HL-60/S4 treated with retinoic acid at 250 ng/mL for 4 days and 3 days (cell line): ENCODE results near the gene IFNGR1.

Experiments used
- in situ Hi-C: fragments of 300-500 bp; cut with MboI; formaldehyde crosslinking; loops from 2 replicates; pipeline ENCODE4 v1.7.0; 2022; ENCODE audit warnings: low sequenced_read_pairs

IFNGR1 gene

DNA sequence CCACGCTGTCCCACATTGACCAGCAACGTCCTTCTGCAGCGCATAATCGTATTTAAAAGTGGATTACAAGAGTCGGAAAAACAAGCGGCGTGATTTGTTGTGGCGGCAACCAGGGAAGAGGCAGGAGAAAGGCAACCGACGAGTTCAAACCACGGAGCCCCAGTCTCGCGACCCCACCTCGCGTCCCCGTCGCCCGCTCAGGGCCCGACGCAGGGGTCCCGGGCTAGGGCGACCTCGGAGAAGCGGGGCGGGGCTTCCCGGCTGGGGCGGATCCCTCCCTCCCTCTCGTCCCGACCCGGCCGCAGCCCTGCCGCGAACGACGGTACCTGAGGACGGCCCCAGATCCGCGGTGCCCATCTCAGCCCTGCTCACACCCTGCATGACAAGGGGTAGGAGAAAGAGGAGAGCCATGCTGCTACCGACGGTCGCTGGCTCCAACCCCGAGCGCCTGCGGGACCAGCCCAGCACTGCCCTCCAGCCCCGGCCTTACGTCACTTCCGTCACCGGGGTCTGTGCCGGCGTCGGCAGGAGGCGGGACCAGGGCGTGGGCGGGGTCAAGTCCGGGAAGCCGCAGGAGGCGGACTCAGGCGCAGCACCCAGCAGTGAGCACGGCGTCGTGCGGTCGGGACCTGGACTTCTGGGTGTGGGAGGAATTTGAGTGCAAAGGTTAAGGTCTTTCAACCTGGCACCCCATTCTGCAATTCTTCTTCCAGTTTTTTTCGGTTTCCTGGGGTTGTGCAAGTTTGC is at the start of gene IFNGR1:
TSS of gene IFNGR1 (minus strand) at position 469 of the 747 bp plus-strand sequence. CDS start at position 411, 58 bp downstream.
- in situ Hi-C loops = no loop called here

DNA sequence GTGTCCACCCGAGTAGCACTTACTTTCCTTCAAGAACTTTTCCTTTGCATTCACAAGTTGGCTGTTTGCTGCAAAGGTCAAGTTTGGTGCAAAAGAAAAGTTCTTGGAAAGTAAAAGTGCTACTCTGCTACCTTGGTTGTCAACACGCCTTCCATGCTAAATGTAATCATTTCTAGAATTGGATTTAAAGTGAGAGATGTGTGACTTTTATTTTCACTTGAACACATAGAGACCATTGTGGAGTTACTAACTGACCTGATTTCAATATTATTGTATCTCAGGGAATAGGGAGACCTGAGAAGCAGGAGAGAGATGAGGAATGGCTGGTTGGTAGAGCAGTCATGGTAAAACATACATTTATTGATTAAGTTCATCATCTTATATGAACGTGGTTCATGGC is 49.7 kb upstream of the IFNGR1 start:
- in situ Hi-C loops = loop anchor here (5.0 to 25.0 kb wide), 2 partner anchors 43 to 368 kb away; no protein-coding TSS in a partner anchor

DNA sequence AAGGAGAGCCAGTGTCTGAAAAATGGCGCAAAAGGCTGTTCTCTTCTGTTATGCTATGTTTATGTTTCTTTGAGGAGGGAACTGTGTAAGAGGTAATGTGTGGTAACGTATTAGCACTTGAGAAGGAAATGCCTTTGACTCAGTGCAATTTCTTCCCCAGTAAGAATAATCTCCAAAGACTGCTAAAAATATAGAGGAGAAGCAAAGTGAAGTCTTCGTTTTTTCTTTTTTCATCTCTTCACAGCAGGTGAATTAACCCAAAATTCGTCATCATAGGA is 47.1 kb upstream of the IFNGR1 start:
- in situ Hi-C loops = loop anchor here (5.0 to 25.0 kb wide), 2 partner anchors 46 to 371 kb away; no protein-coding TSS in a partner anchor

DNA sequence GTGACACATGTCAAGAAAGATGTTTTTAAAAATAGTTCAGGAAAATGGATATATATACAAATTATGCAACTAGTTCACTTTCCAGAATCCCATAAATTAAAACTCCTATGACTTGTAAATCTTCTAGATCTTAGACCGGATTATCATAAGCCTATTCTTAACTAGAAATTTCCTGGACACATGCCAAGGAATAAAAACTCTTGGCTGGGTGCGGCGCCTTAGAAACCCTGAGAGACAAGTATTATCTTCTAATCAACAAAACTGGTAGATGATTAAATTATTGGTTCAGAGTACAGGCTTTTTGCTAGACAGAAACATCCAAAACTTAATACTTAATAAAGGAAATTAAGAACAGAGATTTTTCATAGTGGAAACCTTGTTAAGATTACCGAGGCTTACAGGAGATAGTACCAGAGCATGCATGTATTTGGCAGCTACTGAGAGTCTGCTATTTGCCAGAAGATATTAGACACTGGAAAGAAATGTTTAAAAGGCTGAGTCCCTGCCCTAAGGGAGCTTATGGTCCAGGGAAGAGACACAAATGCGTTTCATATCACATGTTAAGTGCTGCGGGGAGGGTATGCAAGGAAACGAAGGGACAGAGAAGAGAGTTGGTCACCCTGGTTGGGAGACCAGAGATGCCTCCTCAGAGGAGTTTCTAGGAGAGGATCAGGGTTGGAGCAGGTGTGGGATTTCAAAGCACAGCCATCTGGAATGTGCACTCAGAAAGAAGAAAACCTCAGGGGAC is 46.5 kb upstream of the IFNGR1 start:
- in situ Hi-C loops = loop anchor here (5.0 to 25.0 kb wide), 2 partner anchors 47 to 372 kb away; no protein-coding TSS in a partner anchor

DNA sequence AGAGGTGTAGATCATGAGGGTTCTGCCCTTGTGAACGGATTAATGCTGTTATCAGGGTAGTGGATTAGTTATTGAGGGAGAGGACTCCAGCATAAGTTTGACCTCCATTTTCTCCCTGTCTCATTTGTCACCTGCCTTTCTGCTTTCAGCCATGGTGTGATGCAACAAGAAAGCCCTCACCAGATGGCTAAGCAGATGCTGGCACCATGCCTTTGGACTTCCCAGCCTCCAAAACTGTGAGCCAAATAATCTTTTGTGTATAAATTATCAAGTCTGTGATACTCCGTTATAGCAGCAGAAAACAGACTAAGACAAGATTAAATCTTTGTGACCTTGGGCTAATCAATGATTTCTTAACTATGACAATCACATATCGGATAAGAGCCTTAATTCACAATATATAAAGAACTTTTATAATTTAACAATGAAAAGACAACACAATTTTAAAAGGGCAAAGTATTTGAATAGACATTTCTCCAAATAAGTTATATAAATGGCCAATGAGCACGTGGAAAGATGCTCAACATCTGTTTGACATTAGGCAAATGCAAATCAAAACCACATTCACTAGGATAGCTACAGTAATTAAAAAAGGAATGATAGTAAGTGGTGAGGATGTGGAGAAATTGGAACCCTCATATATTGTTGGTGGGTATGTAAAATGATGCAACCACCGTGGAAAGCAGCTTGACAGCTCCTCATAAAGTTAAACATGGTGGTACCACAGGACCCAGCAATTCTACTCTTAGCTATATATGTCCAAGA is 45.3 kb upstream of the IFNGR1 start:
- in situ Hi-C loops = loop anchor here (5.0 to 25.0 kb wide), 2 partner anchors 48 to 373 kb away; no protein-coding TSS in a partner anchor

DNA sequence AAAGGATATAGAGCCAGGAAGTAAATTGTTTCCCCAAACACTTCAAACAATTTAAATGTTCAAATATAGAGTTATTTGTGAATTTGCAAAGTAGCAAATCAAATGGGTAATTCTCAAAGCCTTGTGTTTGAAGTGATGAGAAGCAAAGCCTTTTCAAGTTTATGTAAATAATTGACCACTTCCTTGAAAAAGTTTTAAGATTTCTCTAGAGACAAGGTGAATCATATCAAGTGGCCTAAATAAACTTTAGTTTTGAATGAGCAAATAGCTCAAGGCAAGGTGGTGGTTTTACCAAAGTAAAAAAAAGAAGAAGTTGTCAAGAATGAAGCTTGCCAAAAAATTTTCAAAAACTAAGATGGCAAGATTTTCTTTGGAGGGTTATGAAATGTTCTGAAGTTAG is 42.6 kb upstream of the IFNGR1 start:
- in situ Hi-C loops = loop anchor here (25.0 kb wide), 1 partner anchor 376 kb away; no protein-coding TSS in a partner anchor

GRCh38 chr6:137261361-137261760 is 42.2 kb upstream of the IFNGR1 start:
- in situ Hi-C loops = loop anchor here (25.0 kb wide), 1 partner anchor 376 kb away; no protein-coding TSS in a partner anchor

GRCh38 chr6:137260217-137260616 is 41.0 kb upstream of the IFNGR1 start:
- in situ Hi-C loops = loop anchor here (25.0 kb wide), 1 partner anchor 377 kb away; no protein-coding TSS in a partner anchor

DNA sequence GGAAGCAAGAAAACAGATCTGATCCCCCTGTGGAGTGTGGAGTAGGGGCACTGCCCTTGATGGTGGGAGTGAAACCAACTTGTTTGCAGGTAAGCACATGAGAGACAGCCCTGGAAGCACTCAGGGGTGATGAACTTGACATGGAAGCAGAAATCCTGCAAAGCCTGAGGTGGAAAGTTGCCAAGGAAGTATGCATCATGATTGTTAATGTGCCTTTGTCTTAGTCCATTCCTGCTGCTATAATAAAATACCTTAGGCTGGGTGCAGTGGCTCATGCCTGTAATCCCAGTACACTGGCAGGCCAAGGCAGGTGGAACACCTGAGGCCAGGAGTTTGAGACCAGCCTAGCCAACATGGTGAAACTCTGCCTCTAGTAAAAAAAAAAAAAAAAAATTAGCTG is 40.2 kb upstream of the IFNGR1 start:
- in situ Hi-C loops = loop anchor here (25.0 kb wide), 1 partner anchor 378 kb away; no protein-coding TSS in a partner anchor

- in situ Hi-C loops = loop anchor here (25.0 kb wide), 1 partner anchor 379 kb away; no protein-coding TSS in a partner anchor
These were observed 39.0 kb upstream of the IFNGR1 start for GRCh38 chr6:137258170-137258569.

- in situ Hi-C loops = loop anchor here (25.0 kb wide), 1 partner anchor 381 kb away; no protein-coding TSS in a partner anchor
These were observed 37.3 kb upstream of the IFNGR1 start for GRCh38 chr6:137256350-137257103.

GRCh38 chr6:137254966-137255365 is 35.8 kb upstream of the IFNGR1 start:
- in situ Hi-C loops = loop anchor here (25.0 kb wide), 1 partner anchor 382 kb away; no protein-coding TSS in a partner anchor

DNA sequence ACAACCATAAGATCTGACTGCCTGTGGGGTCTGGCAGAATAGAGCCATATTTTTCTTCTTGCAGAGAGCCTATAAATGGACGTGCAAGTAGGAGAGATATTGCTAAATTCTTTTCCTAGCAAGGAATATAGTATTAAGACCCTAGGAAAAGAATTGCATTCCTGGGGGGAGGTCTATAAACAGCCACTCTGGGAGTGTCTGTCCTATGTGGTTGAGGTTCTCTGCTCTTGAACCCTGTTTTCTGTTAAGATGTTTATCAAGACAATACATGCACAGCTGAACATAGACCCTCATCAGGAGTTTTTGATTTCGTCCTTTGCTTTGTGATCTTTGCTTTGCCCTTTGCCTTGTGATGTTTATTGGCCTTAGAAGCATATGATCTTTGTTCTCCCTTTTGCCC is 35.2 kb upstream of the IFNGR1 start:
- in situ Hi-C loops = loop anchor here (25.0 kb wide), 1 partner anchor 383 kb away; no protein-coding TSS in a partner anchor

- in situ Hi-C loops = no loop called here
These were observed 29.5 kb upstream of the IFNGR1 start for GRCh38 chr6:137248702-137249101.

DNA sequence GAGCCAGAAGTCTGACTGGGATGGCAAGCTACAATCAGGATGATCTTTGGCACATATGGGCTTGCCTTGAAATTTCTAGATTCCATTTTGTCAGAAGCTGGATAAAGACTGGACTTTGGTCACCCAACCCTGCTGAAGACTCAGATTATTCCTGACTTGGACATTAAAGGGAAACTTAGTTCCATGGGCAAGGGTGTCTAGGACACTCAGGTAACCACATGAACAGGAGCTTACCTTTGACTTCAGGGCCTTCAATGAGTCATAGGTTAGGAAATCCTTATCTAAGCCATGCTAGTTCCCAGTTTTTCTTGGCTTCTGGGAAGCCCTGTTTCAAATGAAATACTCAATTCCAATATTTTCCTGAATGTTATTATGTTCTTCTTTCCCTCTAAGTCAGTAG is 28.5 kb upstream of the IFNGR1 start:
- in situ Hi-C loops = no loop called here

DNA sequence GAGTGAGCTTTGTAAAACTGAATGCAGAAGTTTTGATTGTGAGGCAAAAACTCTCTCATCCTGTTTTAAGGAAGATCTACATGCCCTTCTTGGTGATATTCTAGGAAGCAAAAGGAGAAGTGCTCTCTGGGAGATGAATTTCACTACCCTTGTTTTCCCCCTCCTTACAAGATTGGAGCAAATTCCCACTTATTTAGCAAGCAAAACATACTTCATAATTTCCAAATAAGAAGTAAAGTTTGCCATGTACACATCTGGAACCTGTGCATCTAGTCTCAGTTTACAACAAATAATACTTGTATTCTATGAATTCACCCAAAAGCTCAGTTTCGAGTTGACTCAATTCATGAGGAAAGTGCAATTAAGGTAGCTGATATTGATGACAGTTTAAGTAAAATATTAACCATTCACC is 27.6 kb upstream of the IFNGR1 start:
- in situ Hi-C loops = no loop called here

GRCh38 chr6:137246164-137246563 is 27.0 kb upstream of the IFNGR1 start:
- in situ Hi-C loops = no loop called here

DNA sequence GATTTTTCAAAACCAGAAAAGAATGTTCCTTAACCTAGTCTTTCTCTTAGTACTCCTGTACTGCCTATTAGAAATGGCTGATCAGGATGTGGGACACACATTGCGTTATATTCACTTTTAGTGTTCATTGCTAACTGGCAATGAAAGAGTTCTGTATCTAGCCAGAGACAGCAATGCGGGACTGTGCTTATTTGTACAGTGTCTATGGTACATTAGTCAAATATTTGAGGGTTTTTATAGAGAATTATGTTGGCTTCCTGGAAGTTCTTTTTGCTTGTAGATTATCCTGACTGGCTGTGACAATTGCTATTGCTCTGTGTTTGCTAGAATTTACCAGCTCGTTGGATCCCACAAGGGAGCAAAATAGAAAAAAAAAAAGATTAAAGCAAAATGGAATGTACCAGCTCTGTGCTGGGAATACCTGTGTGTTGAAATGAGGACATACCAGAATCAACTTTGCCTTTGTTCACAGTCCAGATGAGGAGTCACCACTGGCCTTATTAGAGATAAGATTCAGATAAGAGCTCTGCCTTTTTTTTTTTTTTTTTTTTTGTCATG is 22.4 kb upstream of the IFNGR1 start:
- in situ Hi-C loops = no loop called here

DNA sequence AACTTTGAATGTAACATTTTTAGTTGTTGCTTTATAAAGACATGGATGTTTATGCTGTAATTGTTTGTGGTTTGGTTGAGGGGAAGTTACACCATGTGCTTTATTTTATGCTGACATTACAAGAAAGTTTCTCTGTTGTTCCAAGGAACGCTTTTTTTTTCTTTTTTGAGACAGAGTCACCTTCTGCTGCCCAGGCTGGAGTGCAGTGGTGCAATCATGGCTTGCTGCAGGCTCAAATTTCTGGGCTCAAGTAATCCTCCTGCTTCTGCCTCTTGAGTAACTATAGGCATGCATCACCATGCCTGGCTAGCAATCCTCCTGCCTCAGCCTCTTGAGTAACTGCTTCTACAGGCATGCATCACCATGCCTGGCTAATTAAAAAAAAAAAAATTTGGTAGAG is 21.0 kb upstream of the IFNGR1 start:
- in situ Hi-C loops = no loop called here
